ENCODE measurements around the gene SERPINB10.
A peak's percentile ranks its signal among the peaks of the same experiment; 100 is the strongest.

SERPINB10 gene

DNA sequence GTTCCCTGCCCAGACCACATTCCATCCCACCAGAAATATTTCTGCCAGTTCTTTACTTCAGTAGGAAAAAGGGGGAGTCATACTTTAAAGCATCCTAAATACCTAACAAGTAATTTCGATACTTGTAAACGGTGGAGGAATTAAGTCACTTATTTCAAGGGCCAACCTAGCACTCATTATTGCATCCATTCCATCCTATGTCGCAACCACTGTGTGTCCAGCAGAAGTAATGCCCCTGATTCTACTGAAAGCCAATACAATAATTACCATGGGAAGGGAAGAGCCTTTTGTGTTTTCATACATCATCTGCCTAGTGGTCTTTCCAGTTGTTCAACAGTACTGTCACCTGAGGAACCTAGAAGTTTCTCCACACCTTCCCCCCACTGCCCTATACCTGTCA, 74.6 kb downstream of the SERPINB10 start:
- Histone ChIP-seq H3K79me1 (ENCODE audit: low read length) (no peaks in the 10 kb centered on the region), H3K23ac (ENCODE audit: low read length) (no peak overlapping the region), H3K4me1 (ENCODE audit: control insufficient read depth in 1 of 2, insufficient read depth in 2 of 2, low read length in 2 of 2) (peaks cover 6 to 10% of the 10 kb centered on the region in 2 experiments), H3K9me3 (ENCODE audit: insufficient read depth, low read depth, low read length) (no peaks in the 10 kb centered on the region), H3K4me2 (ENCODE audit: low read length) (no peak overlapping the region), H2BK120ac (ENCODE audit: insufficient read depth, low read length, poor library complexity) (no peak overlapping the region), H4K12ac (ENCODE audit: low read depth, low read length) (no peak overlapping the region), H2BK5ac (ENCODE audit: low read depth, low read length, poor library complexity) (no peak overlapping the region), H3K9ac (ENCODE audit: low read length) (no peak overlapping the region), H3K27ac (ENCODE audit: low read depth, low read length) (peak overlapping the region; percentile 16), H2AFZ (ENCODE audit: insufficient read depth, low read length, poor library complexity) (no peak overlapping the region), H3K79me2 (ENCODE audit: control insufficient read depth, insufficient read depth, low read length, poor library complexity) (no peaks in the 10 kb centered on the region), H2BK12ac (ENCODE audit: low read length) (no peak overlapping the region), H3K18ac (ENCODE audit: low read length) (no peak overlapping the region), H4K8ac (ENCODE audit: low read depth, low read length) (no peak overlapping the region), H3K4me3 (ENCODE audit: low read depth, low read length) (no peak overlapping the region), H3K4ac (ENCODE audit: low read depth, low read length) (no peak overlapping the region), H2AK5ac (ENCODE audit: low read length) (no peak overlapping the region), H4K91ac (ENCODE audit: low read depth, low read length) (no peak overlapping the region), H3K14ac (ENCODE audit: low read length) (no peak overlapping the region), H3K27me3 (ENCODE audit: insufficient read depth, low read length) (no peaks in the 10 kb centered on the region), H3K36me3 (ENCODE audit: control insufficient read depth in 1 of 2, insufficient read depth in 2 of 2, low read length in 2 of 2) (peaks cover 3 to 4% of the 10 kb centered on the region in 2 experiments)
- whole genome bisulfite sequencing (ENCODE audit: extremely low coverage, insufficient coverage, insufficient read length): no CpG with 5 or more reads among the region's 3 CpGs
- DNase-seq: peak in 1 of 2 donors; percentile 29
